ENCODE data around the gene NXPH1.

Gene NXPH1

GRCh38 chr7:8425223-8425622, 8.2 kb upstream of the NXPH1 start:
- Histone ChIP-seq H4K20me1 (ENCODE audit: insufficient read depth, low read length) (no peaks in the 10 kb centered on the region), H3K9me3 (ENCODE audit: low read length) (no peaks in the 10 kb centered on the region), H3K27me3 (ENCODE audit: insufficient read depth, low read length) (no peaks in the 10 kb centered on the region), H3K4me2 (ENCODE audit: low read length) (no peak overlapping the region), H3K9me2 (ENCODE audit: low read depth, low read length) (no peaks in the 10 kb centered on the region), H2AFZ (ENCODE audit: low read length) (no peak overlapping the region), H3F3A (ENCODE audit: insufficient read depth, low read length) (no peaks in the 10 kb centered on the region), H3K4me3 (ENCODE audit: low read depth, low read length, poor library complexity, severe bottlenecking) (no peak overlapping the region), H3K9ac (ENCODE audit: low read length) (no peak overlapping the region), H3K4me1 (ENCODE audit: insufficient read depth, low read length, severe bottlenecking) (no peaks in the 10 kb centered on the region), H3K36me3 (ENCODE audit: insufficient read depth, low read length) (no peaks in the 10 kb centered on the region), H3K27ac (ENCODE audit: low read depth, low read length, poor library complexity, severe bottlenecking) (no peak overlapping the region), H3K79me2 (ENCODE audit: insufficient read depth, low read length) (no peaks in the 10 kb centered on the region)
- TF ChIP-seq, protein P1, sequence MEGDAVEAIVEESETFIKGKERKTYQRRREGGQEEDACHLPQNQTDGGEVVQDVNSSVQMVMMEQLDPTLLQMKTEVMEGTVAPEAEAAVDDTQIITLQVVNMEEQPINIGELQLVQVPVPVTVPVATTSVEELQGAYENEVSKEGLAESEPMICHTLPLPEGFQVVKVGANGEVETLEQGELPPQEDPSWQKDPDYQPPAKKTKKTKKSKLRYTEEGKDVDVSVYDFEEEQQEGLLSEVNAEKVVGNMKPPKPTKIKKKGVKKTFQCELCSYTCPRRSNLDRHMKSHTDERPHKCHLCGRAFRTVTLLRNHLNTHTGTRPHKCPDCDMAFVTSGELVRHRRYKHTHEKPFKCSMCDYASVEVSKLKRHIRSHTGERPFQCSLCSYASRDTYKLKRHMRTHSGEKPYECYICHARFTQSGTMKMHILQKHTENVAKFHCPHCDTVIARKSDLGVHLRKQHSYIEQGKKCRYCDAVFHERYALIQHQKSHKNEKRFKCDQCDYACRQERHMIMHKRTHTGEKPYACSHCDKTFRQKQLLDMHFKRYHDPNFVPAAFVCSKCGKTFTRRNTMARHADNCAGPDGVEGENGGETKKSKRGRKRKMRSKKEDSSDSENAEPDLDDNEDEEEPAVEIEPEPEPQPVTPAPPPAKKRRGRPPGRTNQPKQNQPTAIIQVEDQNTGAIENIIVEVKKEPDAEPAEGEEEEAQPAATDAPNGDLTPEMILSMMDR (IDR thresholded peaks at IDR 0.05; ENCODE audit: low read length) = no peak
- no peak for TF ChIP-seq EZH2 (IDR thresholded peaks at IDR 0.05; ENCODE audit: borderline replicate concordance, low read length)

DNA sequence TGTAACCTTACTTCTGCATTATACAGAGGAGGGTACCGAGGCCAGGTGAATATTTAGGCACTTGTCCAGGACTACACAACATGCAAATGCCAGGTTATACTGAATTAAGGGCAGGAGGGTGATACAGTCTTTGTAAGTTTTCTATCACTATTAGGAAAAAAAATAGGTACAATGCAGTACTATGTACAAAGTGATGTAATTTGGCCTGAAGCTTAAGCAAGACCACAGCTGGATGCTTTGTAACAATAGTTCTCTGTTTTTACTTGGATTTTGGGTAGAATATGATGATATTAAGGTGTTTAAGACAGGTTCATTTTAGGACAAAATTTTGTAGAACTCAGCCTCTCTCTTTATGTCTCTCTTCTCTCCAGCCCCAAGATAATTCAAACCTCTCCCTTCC, 2.8 kb upstream of the NXPH1 start:
- H3K4me3 ChIP-seq (ENCODE audit: low read depth, low read length, poor library complexity, severe bottlenecking) = no peak overlapping the region
- no peaks in the 10 kb centered on the region for H3K9me3 ChIP-seq (ENCODE audit: low read length)
- H3K9me2 ChIP-seq (ENCODE audit: low read depth, low read length) = no peaks in the 10 kb centered on the region
- H3K4me1 ChIP-seq (ENCODE audit: insufficient read depth, low read length, severe bottlenecking) = no peaks in the 10 kb centered on the region
- no peaks in the 10 kb centered on the region for H3K79me2 ChIP-seq (ENCODE audit: insufficient read depth, low read length)
- no peak for TF ChIP-seq EZH2 (IDR thresholded peaks at IDR 0.05; ENCODE audit: borderline replicate concordance, low read length)
- TF ChIP-seq, protein P1 (IDR thresholded peaks at IDR 0.05; ENCODE audit: low read length) = no peak
- H3K9ac ChIP-seq (ENCODE audit: low read length) = no peak overlapping the region
- no peak overlapping the region for H3K4me2 ChIP-seq (ENCODE audit: low read length)
- H2AFZ ChIP-seq (ENCODE audit: low read length) = no peak overlapping the region
- H3K27me3 ChIP-seq (ENCODE audit: insufficient read depth, low read length) = no peaks in the 10 kb centered on the region
- no peaks in the 10 kb centered on the region for H3F3A ChIP-seq (ENCODE audit: insufficient read depth, low read length)
- H3K27ac ChIP-seq (ENCODE audit: low read depth, low read length, poor library complexity, severe bottlenecking) = no peak overlapping the region
- H4K20me1 ChIP-seq (ENCODE audit: insufficient read depth, low read length) = no peaks in the 10 kb centered on the region
- no peaks in the 10 kb centered on the region for H3K36me3 ChIP-seq (ENCODE audit: insufficient read depth, low read length)

GRCh38 chr7:8434290-8435002, 1.0 kb downstream of the NXPH1 start:
- Histone ChIP-seq H3K9me3 (ENCODE audit: low read length) (no peaks in the 10 kb centered on the region), H3K36me3 (ENCODE audit: insufficient read depth, low read length) (no peaks in the 10 kb centered on the region), H3K9me2 (ENCODE audit: low read depth, low read length) (no peaks in the 10 kb centered on the region), H3K27me3 (ENCODE audit: insufficient read depth, low read length) (no peaks in the 10 kb centered on the region), H3F3A (ENCODE audit: insufficient read depth, low read length) (no peaks in the 10 kb centered on the region), H3K27ac (ENCODE audit: low read depth, low read length, poor library complexity, severe bottlenecking) (no peak overlapping the region), H3K4me2 (ENCODE audit: low read length) (no peak overlapping the region), H3K9ac (ENCODE audit: low read length) (no peak overlapping the region), H3K4me1 (ENCODE audit: insufficient read depth, low read length, severe bottlenecking) (no peaks in the 10 kb centered on the region), H3K4me3 (ENCODE audit: low read depth, low read length, poor library complexity, severe bottlenecking) (no peak overlapping the region), H3K79me2 (ENCODE audit: insufficient read depth, low read length) (no peaks in the 10 kb centered on the region), H2AFZ (ENCODE audit: low read length) (no peak overlapping the region), H4K20me1 (ENCODE audit: insufficient read depth, low read length) (no peaks in the 10 kb centered on the region)
- TF ChIP-seq, protein P1 (IDR thresholded peaks at IDR 0.05; ENCODE audit: low read length) = no peak
- no peak for TF ChIP-seq EZH2 (IDR thresholded peaks at IDR 0.05; ENCODE audit: borderline replicate concordance, low read length)

All from OCI-LY1 (cell line).